Nephron progenitor cell (in vitro differentiated cells): ENCODE data around the gene IQCF6.
A peak's percentile ranks its signal among the peaks of the same experiment; 100 is the strongest.

Experiments
- DNase-seq: peaks from one replicate; pipeline ENCODE4 v3.0.0; 2021
- H3K27ac Mint-ChIP-seq: 2 replicates; pipeline ENCODE4 v1.8.0; 2021; ENCODE audit warnings: mild to moderate bottlenecking, moderate library complexity, mixed read lengths
- H3K27me3 Mint-ChIP-seq: 2 replicates; pipeline ENCODE4 v1.8.0; 2021; ENCODE audit warnings: mild to moderate bottlenecking, low read depth, mixed read lengths; ENCODE audit not compliant: poor library complexity
- H3K36me3 Mint-ChIP-seq: 2 replicates; pipeline ENCODE4 v1.8.0; 2021; ENCODE audit warnings: low read depth, mixed read lengths
- H3K4me1 Mint-ChIP-seq: 2 replicates; pipeline ENCODE4 v1.8.0; 2021; ENCODE audit warnings: mixed read lengths
- H3K4me3 Mint-ChIP-seq: 2 replicates; pipeline ENCODE4 v1.8.0; 2021; ENCODE audit warnings: mild to moderate bottlenecking, moderate library complexity, mixed read lengths
- H3K9me3 Mint-ChIP-seq: 2 replicates; pipeline ENCODE4 v1.8.0; 2021; ENCODE audit warnings: mild to moderate bottlenecking, moderate library complexity, mixed read lengths
- CTCF ChIP-seq: fragments of 200-600 bp; sonication (generic); IDR thresholded peaks from 2 replicates; pipeline ENCODE4 v1.5.0; 2021; ENCODE audit warnings: antibody characterized with exemption

The IQCF6 gene

GRCh38 chr3:51800750-51801125, 21.7 kb upstream of the IQCF6 start:
- Mint-ChIP-seq H3K36me3 (no peaks in the 10 kb centered on the region), H3K27ac (no peak overlapping the region), H3K27me3 (peaks cover 2% of the 10 kb centered on the region), H3K4me3 (no peak overlapping the region), H3K9me3 (no peaks in the 10 kb centered on the region), H3K4me1 (peaks cover 45% of the 10 kb centered on the region)
- no peak for TF ChIP-seq CTCF
- DNase-seq = no peak

- peak; percentile 27 for DNase-seq
- no peak overlapping the region for H3K4me3 Mint-ChIP-seq
- peaks cover 2% of the 10 kb centered on the region for H3K27me3 Mint-ChIP-seq
- no peak overlapping the region for H3K27ac Mint-ChIP-seq
- peaks cover 45% of the 10 kb centered on the region for H3K4me1 Mint-ChIP-seq
- no peaks in the 10 kb centered on the region for H3K9me3 Mint-ChIP-seq
- TF ChIP-seq CTCF = peak; percentile 81
- no peaks in the 10 kb centered on the region for H3K36me3 Mint-ChIP-seq
Measured at GRCh38 chr3:51799879-51800749, 21.1 kb upstream of the IQCF6 start.

- DNase-seq = peak; percentile 25
- Mint-ChIP-seq H3K4me1 (peaks cover 40% of the 10 kb centered on the region), H3K4me3 (peak overlapping the region; percentile 53), H3K27me3 (no peaks in the 10 kb centered on the region), H3K36me3 (no peaks in the 10 kb centered on the region), H3K27ac (no peak overlapping the region), H3K9me3 (no peaks in the 10 kb centered on the region)
- no peak for TF ChIP-seq CTCF
Measured at GRCh38 chr3:51798411-51798963, 19.4 kb upstream of the IQCF6 start.

GRCh38 chr3:51796854-51797253, 17.8 kb upstream of the IQCF6 start:
- Mint-ChIP-seq H3K36me3 (no peaks in the 10 kb centered on the region), H3K9me3 (no peaks in the 10 kb centered on the region), H3K4me1 (peaks cover 32% of the 10 kb centered on the region), H3K27ac (no peak overlapping the region), H3K4me3 (no peak overlapping the region), H3K27me3 (peaks cover 5% of the 10 kb centered on the region)
- no peak for DNase-seq
- TF ChIP-seq CTCF = no peak

GRCh38 chr3:51794206-51794605, 15.2 kb upstream of the IQCF6 start:
- Mint-ChIP-seq H3K4me3 (no peak overlapping the region), H3K27me3 (peaks cover 5% of the 10 kb centered on the region), H3K4me1 (peaks cover 16% of the 10 kb centered on the region), H3K9me3 (no peaks in the 10 kb centered on the region), H3K36me3 (no peaks in the 10 kb centered on the region), H3K27ac (no peak overlapping the region)
- no peak for DNase-seq
- no peak for TF ChIP-seq CTCF

- H3K4me3 Mint-ChIP-seq = no peak overlapping the region
- no peak overlapping the region for H3K27ac Mint-ChIP-seq
- DNase-seq = no peak
- H3K27me3 Mint-ChIP-seq = peaks cover 10% of the 10 kb centered on the region
- no peaks in the 10 kb centered on the region for H3K36me3 Mint-ChIP-seq
- no peaks in the 10 kb centered on the region for H3K4me1 Mint-ChIP-seq
- TF ChIP-seq CTCF = no peak
- H3K9me3 Mint-ChIP-seq = no peaks in the 10 kb centered on the region
Measured at GRCh38 chr3:51792206-51792605, 13.2 kb upstream of the IQCF6 start.
